Measurements from ENCODE around the gene GABPB1. TPM values are rescaled to one million over a fixed set of nuclear protein-coding genes. Genes with fewer than 3 reads are reported as not detected.

GABPB1 gene
- total RNA-seq, 5 donors from 2014 or later (not counting 1 experiment from before 2014, with no cell fraction given), result 15.4 to 21.6 (median 19.5) TPM

- Histone ChIP-seq H3K4me1 (ENCODE audit: control insufficient read depth in 1 of 2, extremely low read depth in 1 of 2, insufficient read depth in 2 of 2, low read length in 2 of 2) (no peaks in the 10 kb centered on the region), H3K4me3 (ENCODE audit: control insufficient read depth in 1 of 2, extremely low read depth in 1 of 2, low read length in 1 of 2) (no peak overlapping the region), H3K27me3 (replicated peaks in 1 of 2; ENCODE audit: control insufficient read depth in 2 of 2, extremely low read depth in 1 of 2, insufficient read depth in 2 of 2, low read length in 1 of 2) (no peaks in the 10 kb centered on the region), H3K36me3 (ENCODE audit: control insufficient read depth in 2 of 2, extremely low read depth in 1 of 2, insufficient read depth in 1 of 2, low read length in 1 of 2) (peaks cover 0 to 2% of the 10 kb centered on the region in 2 donors), H3K9me3 (no peaks in the 10 kb centered on the region), H3K27ac (ENCODE audit: low read length) (no peak overlapping the region)
- no peaks in the 10 kb centered on the region for H3K4me1 Mint-ChIP-seq
- 100% methylated on average over 2 of the region's 3 CpGs for WGBS (ENCODE audit: insufficient coverage)
- H3K9me3 Mint-ChIP-seq, result no peaks in the 10 kb centered on the region
- H3K27me3 Mint-ChIP-seq, result no peaks in the 10 kb centered on the region
- CTCF ChIA-PET, result interaction anchor here in 1 of 2 donors (1.1 kb wide), 1 partner anchor 36 kb away, joined by 3 read pairs; no protein-coding TSS in a partner anchor
- H3K27ac Mint-ChIP-seq, result no peak overlapping the region
- POLR2A ChIA-PET, result no interaction called here
- DNase-seq (no peak), ATAC-seq (replicated peaks in 1 of 4) (no peak)
- peaks cover 28% of the 10 kb centered on the region for H3K36me3 Mint-ChIP-seq
- H3K4me3 Mint-ChIP-seq, result no peak overlapping the region
These were observed 74.7 kb downstream of the GABPB1 start for GRCh38 chr15:50280271-50280670.

GRCh38 chr15:50278496-50278895, 76.5 kb downstream of the GABPB1 start:
- peaks cover 18% of the 10 kb centered on the region for H3K36me3 Mint-ChIP-seq
- no peaks in the 10 kb centered on the region for H3K4me1 Mint-ChIP-seq
- no peaks in the 10 kb centered on the region for H3K4me1 ChIP-seq (ENCODE audit: control insufficient read depth in 1 of 2, extremely low read depth in 1 of 2, insufficient read depth in 2 of 2, low read length in 2 of 2)
- no peaks in the 10 kb centered on the region for H3K9me3 Mint-ChIP-seq
- H3K4me3 Mint-ChIP-seq, result no peak overlapping the region
- no peak overlapping the region for H3K27ac ChIP-seq (ENCODE audit: low read length)
- H3K9me3 ChIP-seq, result no peaks in the 10 kb centered on the region
- no CpG with 5 or more reads among the region's 4 CpGs for WGBS (ENCODE audit: insufficient coverage)
- ChIA-PET CTCF (interaction anchor here (0.6 kb wide), 2 partner anchors 66 to 90 kb away, joined by 3 to 6 read pairs; no protein-coding TSS in a partner anchor), POLR2A (no interaction called here)
- H3K27me3 ChIP-seq (replicated peaks in 1 of 2; ENCODE audit: control insufficient read depth in 2 of 2, extremely low read depth in 1 of 2, insufficient read depth in 2 of 2, low read length in 1 of 2), result no peaks in the 10 kb centered on the region
- no peaks in the 10 kb centered on the region for H3K36me3 ChIP-seq (ENCODE audit: control insufficient read depth in 2 of 2, extremely low read depth in 1 of 2, insufficient read depth in 1 of 2, low read length in 1 of 2)
- H3K27ac Mint-ChIP-seq, result peak overlapping the region; percentile 22 to 46
- ATAC-seq (replicated peaks in 1 of 4), result no peak
- no peaks in the 10 kb centered on the region for H3K27me3 Mint-ChIP-seq
- no peak overlapping the region for H3K4me3 ChIP-seq (ENCODE audit: control insufficient read depth in 1 of 2, extremely low read depth in 1 of 2, low read length in 1 of 2)
- no peak for DNase-seq

GRCh38 chr15:50277370-50277769, 77.6 kb downstream of the GABPB1 start:
- Mint-ChIP-seq H3K27me3 (no peaks in the 10 kb centered on the region), H3K4me3 (no peak overlapping the region), H3K36me3 (peaks cover 18% of the 10 kb centered on the region), H3K9me3 (no peaks in the 10 kb centered on the region), H3K4me1 (no peaks in the 10 kb centered on the region), H3K27ac (no peak overlapping the region)
- CTCF ChIA-PET, result no interaction called here
- Histone ChIP-seq H3K4me3 (ENCODE audit: control insufficient read depth in 1 of 2, extremely low read depth in 1 of 2, low read length in 1 of 2) (no peak overlapping the region), H3K27me3 (replicated peaks in 1 of 2; ENCODE audit: control insufficient read depth in 2 of 2, extremely low read depth in 1 of 2, insufficient read depth in 2 of 2, low read length in 1 of 2) (no peaks in the 10 kb centered on the region), H3K9me3 (no peaks in the 10 kb centered on the region), H3K4me1 (ENCODE audit: control insufficient read depth in 1 of 2, extremely low read depth in 1 of 2, insufficient read depth in 2 of 2, low read length in 2 of 2) (no peaks in the 10 kb centered on the region), H3K27ac (ENCODE audit: low read length) (no peak overlapping the region), H3K36me3 (ENCODE audit: control insufficient read depth in 2 of 2, extremely low read depth in 1 of 2, insufficient read depth in 1 of 2, low read length in 1 of 2) (no peaks in the 10 kb centered on the region)
- POLR2A ChIA-PET, result no interaction called here
- ATAC-seq (replicated peaks in 1 of 4) (no peak), DNase-seq (no peak)
- WGBS (ENCODE audit: insufficient coverage), result no CpG with 5 or more reads among the region's 1 CpG

- CTCF ChIA-PET, result no interaction called here
- H3K27me3 Mint-ChIP-seq, result no peaks in the 10 kb centered on the region
- ATAC-seq (replicated peaks in 1 of 4), result no peak
These were observed 79.1 kb downstream of the GABPB1 start for GRCh38 chr15:50275908-50276307.

GRCh38 chr15:50275091-50275490, 79.9 kb downstream of the GABPB1 start:
- no peaks in the 10 kb centered on the region for H3K27me3 ChIP-seq (replicated peaks in 1 of 2; ENCODE audit: control insufficient read depth in 2 of 2, extremely low read depth in 1 of 2, insufficient read depth in 2 of 2, low read length in 1 of 2)
- WGBS (ENCODE audit: insufficient coverage), result no CpG with 5 or more reads among the region's 2 CpGs
- H3K4me1 Mint-ChIP-seq, result no peaks in the 10 kb centered on the region
- H3K27me3 Mint-ChIP-seq, result no peaks in the 10 kb centered on the region
- ATAC-seq (replicated peaks in 1 of 4) (no peak), DNase-seq (no peak)
- no peak overlapping the region for H3K4me3 Mint-ChIP-seq
- peaks cover 14% of the 10 kb centered on the region for H3K36me3 Mint-ChIP-seq
- no peaks in the 10 kb centered on the region for H3K9me3 Mint-ChIP-seq
- H3K27ac ChIP-seq (ENCODE audit: low read length), result no peak overlapping the region
- ChIA-PET POLR2A (interaction anchor here in 1 of 2 donors (0.6 kb wide), 1 partner anchor 648 kb away, joined by 3 read pairs; no protein-coding TSS in a partner anchor), CTCF (no interaction called here)
- H3K36me3 ChIP-seq (ENCODE audit: control insufficient read depth in 2 of 2, extremely low read depth in 1 of 2, insufficient read depth in 1 of 2, low read length in 1 of 2), result no peaks in the 10 kb centered on the region
- no peaks in the 10 kb centered on the region for H3K4me1 ChIP-seq (ENCODE audit: control insufficient read depth in 1 of 2, extremely low read depth in 1 of 2, insufficient read depth in 2 of 2, low read length in 2 of 2)
- no peaks in the 10 kb centered on the region for H3K9me3 ChIP-seq
- no peak overlapping the region for H3K27ac Mint-ChIP-seq
- H3K4me3 ChIP-seq (ENCODE audit: control insufficient read depth in 1 of 2, extremely low read depth in 1 of 2, low read length in 1 of 2), result no peak overlapping the region

More at GRCh38 chr15:50275908-50276307, 79.1 kb downstream of the GABPB1 start:
- no peak overlapping the region for H3K27ac ChIP-seq (ENCODE audit: low read length)
- no peaks in the 10 kb centered on the region for H3K9me3 ChIP-seq
- no CpG with 5 or more reads among the region's 3 CpGs for WGBS (ENCODE audit: insufficient coverage)
- no peak overlapping the region for H3K27ac Mint-ChIP-seq
- POLR2A ChIA-PET, result no interaction called here
- no peaks in the 10 kb centered on the region for H3K36me3 ChIP-seq (ENCODE audit: control insufficient read depth in 2 of 2, extremely low read depth in 1 of 2, insufficient read depth in 1 of 2, low read length in 1 of 2)
- DNase-seq, result no peak
- H3K4me3 ChIP-seq (ENCODE audit: control insufficient read depth in 1 of 2, extremely low read depth in 1 of 2, low read length in 1 of 2), result no peak overlapping the region
- no peaks in the 10 kb centered on the region for H3K9me3 Mint-ChIP-seq
- H3K36me3 Mint-ChIP-seq, result peaks cover 18% of the 10 kb centered on the region
- H3K4me1 ChIP-seq (ENCODE audit: control insufficient read depth in 1 of 2, extremely low read depth in 1 of 2, insufficient read depth in 2 of 2, low read length in 2 of 2), result no peaks in the 10 kb centered on the region
- H3K4me3 Mint-ChIP-seq, result no peak overlapping the region
- no peaks in the 10 kb centered on the region for H3K27me3 ChIP-seq (replicated peaks in 1 of 2; ENCODE audit: control insufficient read depth in 2 of 2, extremely low read depth in 1 of 2, insufficient read depth in 2 of 2, low read length in 1 of 2)
- no peaks in the 10 kb centered on the region for H3K4me1 Mint-ChIP-seq

GRCh38 chr15:50267577-50267976, 87.4 kb downstream of the GABPB1 start:
- Mint-ChIP-seq H3K36me3 (peaks cover 4% of the 10 kb centered on the region), H3K27ac (no peak overlapping the region), H3K4me3 (no peak overlapping the region), H3K4me1 (peaks cover 8 to 12% (median 10%) of the 10 kb centered on the region in 3 donors), H3K9me3 (no peaks in the 10 kb centered on the region), H3K27me3 (peaks cover 0 to 5% of the 10 kb centered on the region in 2 donors)
- no peak for ATAC-seq (replicated peaks in 1 of 4)
- Histone ChIP-seq H3K4me3 (ENCODE audit: control insufficient read depth in 1 of 2, extremely low read depth in 1 of 2, low read length in 1 of 2) (no peak overlapping the region), H3K27ac (ENCODE audit: low read length) (no peak overlapping the region), H3K4me1 (ENCODE audit: control insufficient read depth in 1 of 2, extremely low read depth in 1 of 2, insufficient read depth in 2 of 2, low read length in 2 of 2) (peaks cover 0 to 8% of the 10 kb centered on the region in 2 experiments), H3K36me3 (ENCODE audit: control insufficient read depth in 2 of 2, extremely low read depth in 1 of 2, insufficient read depth in 1 of 2, low read length in 1 of 2) (no peaks in the 10 kb centered on the region), H3K9me3 (no peaks in the 10 kb centered on the region), H3K27me3 (replicated peaks in 1 of 2; ENCODE audit: control insufficient read depth in 2 of 2, extremely low read depth in 1 of 2, insufficient read depth in 2 of 2, low read length in 1 of 2) (peaks cover 0 to 4% of the 10 kb centered on the region in 2 experiments)
- WGBS (ENCODE audit: insufficient coverage), result no CpG with 5 or more reads among the region's 2 CpGs
- ChIA-PET CTCF (no interaction called here), POLR2A (no interaction called here)
- DNase-seq, result no peak

- no peak for DNase-seq
- Mint-ChIP-seq H3K4me1 (peaks cover 20 to 29% (median 22%) of the 10 kb centered on the region in 3 donors), H3K36me3 (peaks cover 4% of the 10 kb centered on the region), H3K27ac (no peak within 1 kb of the TSS), H3K9me3 (no peaks in the 10 kb centered on the region), H3K27me3 (peaks cover 0 to 5% of the 10 kb centered on the region in 2 donors), H3K4me3 (no peak within 1 kb of the TSS)
- Histone ChIP-seq H3K27me3 (replicated peaks in 1 of 2; ENCODE audit: control insufficient read depth in 2 of 2, extremely low read depth in 1 of 2, insufficient read depth in 2 of 2, low read length in 1 of 2) (peaks cover 0 to 4% of the 10 kb centered on the region in 2 experiments), H3K27ac (ENCODE audit: low read length) (no peak within 1 kb of the TSS), H3K4me1 (ENCODE audit: control insufficient read depth in 1 of 2, extremely low read depth in 1 of 2, insufficient read depth in 2 of 2, low read length in 2 of 2) (peaks cover 0 to 25% of the 10 kb centered on the region in 2 experiments), H3K36me3 (ENCODE audit: control insufficient read depth in 2 of 2, extremely low read depth in 1 of 2, insufficient read depth in 1 of 2, low read length in 1 of 2) (no peaks in the 10 kb centered on the region), H3K9me3 (no peaks in the 10 kb centered on the region), H3K4me3 (ENCODE audit: control insufficient read depth in 1 of 2, extremely low read depth in 1 of 2, low read length in 1 of 2) (no peak within 1 kb of the TSS)
- CTCF ChIA-PET, result no interaction called here
- no peak for ATAC-seq (replicated peaks in 1 of 4)
- POLR2A ChIA-PET, result no interaction called here
- WGBS (ENCODE audit: insufficient coverage), result 100% methylated on average over 6 of the region's 9 CpGs
These were observed 89.4 kb downstream of the GABPB1 start, which contains the start of gene HDC for GRCh38 chr15:50265620-50266019. HDC (minus strand) TSS chr15:50265726; CDS start chr15:50265623, 103 bp downstream.
